AG10803 (cell line): ENCODE results near the gene RNF208.

Experiments used
- DNase-seq: peaks from one replicate; pipeline ENCODE4 v3.0.0; 2010; ENCODE audit warnings: low read depth
- H3K4me3 ChIP-seq: 2 replicates; pipeline ENCODE4 v1.5.1; 2011; ENCODE audit warnings: mild to moderate bottlenecking, low read length, control low read depth
- TF ChIP-seq, protein P1 (sequence below): conservative IDR thresholded peaks from 2 replicates; pipeline ENCODE4 v1.5.1; 2011; ENCODE audit warnings: mild to moderate bottlenecking, low read length, control low read depth, inconsistent platforms

RNF208 gene

DNA sequence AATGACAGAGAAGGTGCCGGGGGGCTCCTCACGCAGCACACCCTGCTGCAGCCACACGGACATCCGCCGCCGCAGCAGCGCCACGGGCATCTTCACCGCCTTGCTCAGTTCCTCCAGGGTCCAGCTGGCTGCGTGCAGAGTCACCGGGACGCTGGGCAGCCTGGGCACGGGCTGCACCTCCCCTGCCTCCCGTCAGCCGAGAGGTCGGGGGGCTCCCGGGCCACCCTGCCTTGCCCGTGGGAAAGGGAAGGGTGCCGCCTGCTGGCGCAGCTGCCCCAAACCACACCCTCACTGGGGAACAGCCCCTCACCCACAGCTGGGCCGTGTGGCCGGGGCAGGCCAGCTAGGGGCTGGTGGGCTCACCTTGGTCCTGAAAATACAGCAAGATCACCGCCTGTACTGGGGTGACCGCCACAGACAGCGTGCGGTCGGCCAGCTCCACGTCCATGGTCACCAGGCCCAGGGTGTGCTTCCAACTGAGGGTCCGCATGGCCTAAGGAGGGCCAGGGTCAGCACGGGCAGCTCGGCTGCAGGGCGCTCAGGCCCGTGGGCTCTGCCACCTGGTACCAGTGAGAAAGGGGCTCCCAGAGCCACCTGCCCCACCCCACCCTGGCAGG is 46.6 kb downstream of the RNF208 start:
- DNase-seq = no peak
- TF ChIP-seq, protein P1, sequence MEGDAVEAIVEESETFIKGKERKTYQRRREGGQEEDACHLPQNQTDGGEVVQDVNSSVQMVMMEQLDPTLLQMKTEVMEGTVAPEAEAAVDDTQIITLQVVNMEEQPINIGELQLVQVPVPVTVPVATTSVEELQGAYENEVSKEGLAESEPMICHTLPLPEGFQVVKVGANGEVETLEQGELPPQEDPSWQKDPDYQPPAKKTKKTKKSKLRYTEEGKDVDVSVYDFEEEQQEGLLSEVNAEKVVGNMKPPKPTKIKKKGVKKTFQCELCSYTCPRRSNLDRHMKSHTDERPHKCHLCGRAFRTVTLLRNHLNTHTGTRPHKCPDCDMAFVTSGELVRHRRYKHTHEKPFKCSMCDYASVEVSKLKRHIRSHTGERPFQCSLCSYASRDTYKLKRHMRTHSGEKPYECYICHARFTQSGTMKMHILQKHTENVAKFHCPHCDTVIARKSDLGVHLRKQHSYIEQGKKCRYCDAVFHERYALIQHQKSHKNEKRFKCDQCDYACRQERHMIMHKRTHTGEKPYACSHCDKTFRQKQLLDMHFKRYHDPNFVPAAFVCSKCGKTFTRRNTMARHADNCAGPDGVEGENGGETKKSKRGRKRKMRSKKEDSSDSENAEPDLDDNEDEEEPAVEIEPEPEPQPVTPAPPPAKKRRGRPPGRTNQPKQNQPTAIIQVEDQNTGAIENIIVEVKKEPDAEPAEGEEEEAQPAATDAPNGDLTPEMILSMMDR = no peak
- H3K4me3 ChIP-seq = no peak overlapping the region

DNA sequence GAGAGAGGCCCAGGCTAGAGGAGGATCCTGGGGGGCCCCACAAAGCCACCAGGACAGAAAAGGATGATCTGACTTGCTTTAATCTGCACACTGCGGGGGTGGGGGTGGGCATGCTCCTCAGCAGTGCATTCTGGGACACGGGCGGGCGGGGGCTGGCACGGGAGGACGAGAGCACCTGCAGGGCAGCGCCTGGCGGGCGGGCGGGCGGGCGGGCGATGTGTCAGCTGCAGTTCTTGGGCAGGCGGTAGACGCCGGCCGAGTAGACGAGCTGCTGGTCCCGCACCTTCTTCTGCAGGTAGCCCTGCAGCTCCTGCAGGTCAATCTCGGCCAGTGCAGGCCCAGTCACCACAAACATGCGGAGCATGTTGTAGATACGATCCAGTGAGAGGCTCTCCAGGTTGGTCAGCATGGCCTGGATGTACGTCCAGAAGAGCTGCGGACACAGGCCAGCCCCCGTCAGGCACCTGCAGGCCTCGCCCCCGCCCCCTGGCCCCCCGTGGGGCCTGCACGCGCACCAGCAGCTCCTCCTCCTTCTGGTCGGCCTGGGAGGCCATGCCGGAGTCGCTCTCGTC is 47.2 kb downstream of the RNF208 start:
- DNase-seq = no peak
- no peak overlapping the region for H3K4me3 ChIP-seq
- TF ChIP-seq, protein P1 = no peak

DNA sequence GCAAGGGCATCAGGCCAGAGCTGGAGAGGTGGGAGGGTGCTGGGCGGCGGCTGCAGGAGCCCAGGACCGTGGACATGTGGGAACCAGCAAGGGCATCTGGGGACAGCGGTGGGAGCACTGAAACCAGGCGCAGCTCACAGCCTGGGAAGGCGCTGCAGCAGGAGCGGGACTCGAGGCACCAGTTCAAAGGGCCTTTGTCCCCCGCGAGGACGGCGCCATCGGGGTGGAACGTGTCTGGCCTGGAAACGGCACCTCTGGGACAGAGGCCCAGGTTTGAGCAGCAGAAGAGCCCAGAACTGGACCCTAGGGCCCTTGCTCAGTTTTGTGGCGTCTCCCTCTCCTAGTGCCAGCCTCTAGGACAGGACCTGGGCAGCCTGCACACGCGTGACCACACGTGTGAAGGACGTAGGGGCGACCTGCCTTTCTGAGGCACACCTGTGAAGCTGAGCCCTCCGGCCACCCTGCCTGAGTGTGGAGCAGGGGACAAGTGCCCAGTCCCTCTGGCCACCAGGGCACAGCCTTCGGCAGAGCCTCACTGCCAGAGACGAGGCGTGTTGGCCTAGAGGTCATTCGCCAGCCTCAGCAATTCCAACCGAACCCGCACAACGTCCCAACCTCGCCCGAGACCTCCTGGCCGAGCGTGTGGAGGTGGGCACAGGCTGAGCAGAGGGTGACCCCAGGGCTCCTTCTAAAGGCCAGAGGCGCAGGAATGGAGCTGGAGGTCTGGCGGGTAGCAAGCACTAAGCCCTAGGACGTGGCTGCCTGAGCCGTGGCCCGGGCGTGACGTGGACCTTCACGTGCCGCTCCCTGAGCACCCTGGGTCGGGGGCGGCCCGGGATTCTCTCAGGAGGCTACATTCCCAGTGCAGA is 48.0 kb downstream of the RNF208 start:
- H3K4me3 ChIP-seq = no peak overlapping the region
- no peak for DNase-seq
- TF ChIP-seq, protein P1 = no peak

DNA sequence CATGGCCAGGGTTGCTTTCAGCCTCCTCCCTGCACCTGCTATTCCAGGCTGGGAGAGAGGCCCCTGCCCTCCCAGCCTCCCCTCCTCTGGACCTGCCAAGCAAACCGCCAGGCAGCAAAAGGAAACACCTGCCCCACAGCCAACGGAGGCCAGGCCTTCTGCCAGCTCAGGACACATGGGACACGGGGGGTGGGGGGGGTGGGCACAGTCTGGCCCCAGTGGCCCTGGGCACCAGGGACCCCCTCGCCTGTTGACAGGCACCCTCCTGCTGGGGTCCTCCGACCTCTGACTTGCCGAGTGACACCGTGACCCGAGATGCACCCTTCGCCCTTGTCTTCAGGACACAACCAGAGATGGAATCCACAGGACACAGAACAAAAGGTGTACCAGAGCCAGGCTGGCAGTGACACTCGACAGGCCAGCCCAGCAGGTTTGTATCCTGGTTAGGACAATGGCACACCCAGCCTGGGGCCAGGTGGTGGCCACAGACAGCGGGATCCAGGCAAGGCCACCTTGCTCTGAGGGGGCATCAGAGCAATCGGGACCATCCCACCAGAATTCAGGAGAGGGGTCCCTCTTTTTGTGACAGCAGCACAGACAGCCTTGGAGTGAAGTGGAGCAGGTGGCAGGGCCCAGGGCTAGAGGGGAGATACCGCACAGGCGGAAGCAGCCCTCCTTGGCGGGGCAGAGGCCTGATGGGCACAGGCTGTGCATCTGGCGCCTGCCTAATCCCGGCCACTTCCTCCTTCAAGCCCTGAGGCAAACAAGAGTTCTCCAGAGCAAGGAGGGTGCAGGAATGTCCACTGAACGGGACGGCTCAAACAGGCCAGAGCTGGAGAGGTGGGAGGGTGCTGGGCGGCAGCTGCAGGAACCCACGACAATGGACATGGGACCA is 48.9 kb downstream of the RNF208 start:
- TF ChIP-seq, protein P1 = no peak
- H3K4me3 ChIP-seq = no peak overlapping the region
- no peak for DNase-seq

DNA sequence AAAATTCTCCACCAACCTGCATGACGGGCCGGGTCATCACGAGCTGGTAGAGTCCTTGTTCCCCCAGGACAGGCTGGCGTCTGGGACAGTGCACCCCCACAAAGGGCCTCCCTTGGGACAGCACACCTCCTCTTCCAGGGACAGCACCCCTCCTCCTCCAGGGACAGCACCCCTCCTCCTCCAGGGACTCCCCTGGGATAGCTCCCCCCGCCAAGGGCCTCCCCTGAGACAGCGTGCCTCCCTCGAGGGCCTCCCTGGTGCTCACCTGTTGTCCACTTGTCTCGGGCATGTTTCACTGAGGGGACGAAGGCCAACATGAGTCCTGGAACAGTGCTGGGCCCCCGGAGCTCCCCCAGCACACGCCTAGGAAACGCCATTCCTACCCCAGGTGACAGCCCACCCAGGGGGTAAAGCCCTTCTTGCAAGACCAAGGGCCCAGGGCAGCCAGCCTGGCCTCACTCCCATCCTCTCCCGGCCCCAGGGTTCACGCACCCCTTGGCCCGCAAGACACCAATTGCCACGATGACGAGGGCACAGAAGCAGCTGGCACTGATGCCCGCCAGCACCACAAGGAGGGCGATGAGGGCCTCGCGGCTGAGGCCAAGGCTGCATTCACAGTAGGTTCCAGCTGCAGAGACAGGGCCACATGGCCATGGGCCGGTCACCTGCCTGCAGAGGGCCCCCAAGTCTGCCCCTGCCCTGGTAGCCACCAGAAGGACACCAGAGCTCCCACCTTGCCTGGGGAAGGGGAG is 50.7 kb downstream of the RNF208 start:
- TF ChIP-seq, protein P1 = no peak
- no peak overlapping the region for H3K4me3 ChIP-seq
- DNase-seq = no peak

DNA sequence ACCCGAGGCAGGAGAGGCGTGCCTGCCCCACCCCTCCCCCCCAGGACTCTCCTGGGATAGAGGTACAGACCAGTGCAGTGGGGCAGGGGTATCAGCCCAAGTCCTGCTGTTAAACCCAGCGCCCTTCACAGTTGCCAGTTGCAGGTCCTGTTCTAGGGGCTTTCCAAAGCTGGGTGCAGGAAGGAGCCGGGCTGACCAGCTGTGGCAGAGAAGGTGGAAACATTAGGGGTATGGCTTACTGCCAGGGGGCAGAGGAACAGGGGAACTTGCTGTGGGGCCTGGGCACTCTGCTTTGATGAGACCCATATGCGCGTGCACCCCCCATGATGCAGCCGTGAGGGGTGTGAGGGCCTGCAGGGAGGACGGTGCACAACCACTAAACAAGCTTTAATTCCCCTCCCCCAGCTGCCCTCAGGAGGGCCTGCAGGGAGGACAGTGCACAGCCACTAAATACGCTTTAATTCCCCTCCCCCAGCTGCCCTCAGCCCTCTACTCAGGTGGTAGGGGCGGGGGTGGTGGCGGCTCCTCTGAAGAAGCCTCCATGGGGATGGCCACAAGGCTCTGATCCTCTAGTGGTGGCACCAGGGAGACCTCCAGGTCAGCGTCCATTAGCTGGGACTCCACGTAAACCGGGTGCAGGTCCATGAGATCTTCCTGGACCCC is 51.4 kb downstream of the RNF208 start:
- TF ChIP-seq, protein P1 = no peak
- H3K4me3 ChIP-seq = no peak overlapping the region
- DNase-seq = no peak
